ENCODE data around the gene SIN3B.

Gene SIN3B

DNA sequence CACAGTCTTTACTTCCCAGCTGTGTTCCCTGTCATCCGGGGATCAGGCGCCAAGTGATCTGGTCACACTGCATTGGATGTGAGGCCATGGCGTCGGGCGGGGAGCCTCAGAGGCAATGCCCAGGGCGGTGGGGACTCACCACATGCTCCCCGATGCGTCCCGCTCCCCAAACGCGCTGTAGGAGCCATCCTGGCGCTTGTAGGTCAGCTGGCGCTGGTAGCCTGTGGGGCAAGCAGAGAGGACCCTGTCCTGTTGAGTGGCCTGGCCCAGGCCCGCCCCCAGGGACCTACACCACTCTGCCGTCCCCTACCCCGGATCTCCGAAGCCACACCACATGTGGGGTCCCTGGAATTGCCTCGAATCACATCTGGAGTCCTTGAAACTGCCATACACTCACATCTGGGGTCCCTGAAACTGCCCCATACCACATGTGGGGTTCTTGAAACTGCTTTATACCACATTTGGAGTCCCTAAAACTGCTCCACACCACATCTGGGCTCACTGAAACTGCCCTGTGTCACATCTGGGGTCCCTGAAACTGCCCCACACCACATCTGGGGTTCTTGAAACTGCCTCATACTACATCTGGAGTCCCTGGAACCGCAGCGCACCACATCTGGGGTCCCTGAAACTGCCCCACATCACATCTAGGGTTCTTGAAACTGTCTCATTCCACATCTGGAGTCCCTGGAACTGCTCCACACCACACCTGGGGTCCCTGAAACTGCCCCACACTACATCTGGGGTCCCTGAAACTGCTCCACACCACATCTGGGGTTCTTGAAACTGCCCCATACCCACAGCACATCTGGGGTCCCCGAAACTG, 92.8 kb downstream of the SIN3B start:
- Histone ChIP-seq H3K27ac (ENCODE audit: low read depth, low read length) (no peak overlapping the region), H3K9ac (ENCODE audit: low read length) (no peak overlapping the region), H3K27me3 (ENCODE audit: control insufficient read depth in 1 of 2, insufficient read depth in 2 of 2, low read length in 2 of 2) (no peaks in the 10 kb centered on the region), H3K36me3 (ENCODE audit: insufficient read depth, low read length) (no peaks in the 10 kb centered on the region), H3K4me1 (ENCODE audit: insufficient read depth, low read length) (no peaks in the 10 kb centered on the region), H3K9me3 (ENCODE audit: low read length) (no peaks in the 10 kb centered on the region), H3K4me3 (ENCODE audit: low read depth in 1 of 2, low read length in 2 of 2) (no peak overlapping the region)

DNA sequence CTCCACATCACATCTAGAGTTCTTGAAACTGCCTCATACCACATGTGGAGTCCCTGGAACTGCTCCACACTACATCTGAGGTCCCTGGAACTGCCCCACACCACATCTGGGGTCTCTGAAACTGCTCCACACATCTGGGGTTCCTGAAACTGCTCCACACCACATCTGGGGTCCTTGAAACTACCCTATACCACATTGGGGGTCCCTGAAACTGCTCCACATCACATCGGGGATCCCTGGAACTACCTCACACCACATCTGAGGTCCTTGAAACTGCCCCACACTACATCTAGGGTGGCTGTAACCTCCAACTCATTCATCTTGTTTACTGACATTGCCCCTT, 93.4 kb downstream of the SIN3B start:
- no peak overlapping the region for H3K4me3 ChIP-seq (ENCODE audit: low read depth in 1 of 2, low read length in 2 of 2)
- no peaks in the 10 kb centered on the region for H3K4me1 ChIP-seq (ENCODE audit: insufficient read depth, low read length)
- no peaks in the 10 kb centered on the region for H3K36me3 ChIP-seq (ENCODE audit: insufficient read depth, low read length)
- H3K9ac ChIP-seq (ENCODE audit: low read length), result no peak overlapping the region
- no peaks in the 10 kb centered on the region for H3K9me3 ChIP-seq (ENCODE audit: low read length)
- no peak overlapping the region for H3K27ac ChIP-seq (ENCODE audit: low read depth, low read length)
- no peaks in the 10 kb centered on the region for H3K27me3 ChIP-seq (ENCODE audit: control insufficient read depth in 1 of 2, insufficient read depth in 2 of 2, low read length in 2 of 2)

DNA sequence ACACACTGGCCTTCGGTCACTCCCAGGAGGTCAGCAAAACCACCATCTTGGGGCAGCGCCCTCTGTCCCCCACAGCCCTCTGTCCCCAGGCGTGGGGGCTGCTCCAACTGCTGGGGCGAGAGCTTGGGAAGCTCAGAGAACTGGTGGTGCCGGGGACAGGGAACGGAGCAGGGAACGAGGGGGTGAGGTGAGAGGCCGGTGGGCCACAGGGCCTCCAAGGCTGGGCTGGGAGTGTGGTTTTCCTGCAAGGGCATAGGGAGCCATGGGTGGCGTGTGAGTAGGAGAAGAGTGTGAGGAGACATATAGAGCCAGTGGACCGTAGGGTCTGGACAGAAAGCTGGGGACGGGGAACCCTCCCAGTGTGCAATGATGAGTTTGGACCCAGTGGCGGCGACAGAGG, 93.8 kb downstream of the SIN3B start:
- H3K9ac ChIP-seq (ENCODE audit: low read length), result no peak overlapping the region
- H3K27ac ChIP-seq (ENCODE audit: low read depth, low read length), result no peak overlapping the region
- H3K4me1 ChIP-seq (ENCODE audit: insufficient read depth, low read length), result no peaks in the 10 kb centered on the region
- no peak overlapping the region for H3K4me3 ChIP-seq (ENCODE audit: low read depth in 1 of 2, low read length in 2 of 2)
- H3K36me3 ChIP-seq (ENCODE audit: insufficient read depth, low read length), result no peaks in the 10 kb centered on the region
- H3K27me3 ChIP-seq (ENCODE audit: control insufficient read depth in 1 of 2, insufficient read depth in 2 of 2, low read length in 2 of 2), result no peaks in the 10 kb centered on the region
- H3K9me3 ChIP-seq (ENCODE audit: low read length), result no peaks in the 10 kb centered on the region

DNA sequence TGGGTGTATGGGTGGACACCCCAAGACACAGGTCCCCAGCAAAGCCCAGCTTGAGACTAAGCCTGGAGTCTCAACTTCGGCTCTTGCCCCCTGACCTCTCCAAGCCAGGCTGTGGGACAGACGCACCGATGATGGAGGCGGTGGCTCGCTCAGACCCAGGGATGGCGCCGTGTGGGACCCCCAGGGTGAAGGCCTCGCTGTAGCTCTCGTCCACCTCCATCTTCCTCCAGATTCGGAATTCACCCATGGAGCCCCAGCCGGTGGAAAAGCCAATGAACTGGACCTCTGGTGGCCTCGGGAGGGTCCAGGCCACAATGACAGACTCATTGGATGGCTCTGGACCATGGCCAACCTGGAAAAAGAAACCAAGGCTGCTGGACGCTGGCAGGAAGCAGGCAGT, 98.7 kb downstream of the SIN3B start:
- no peaks in the 10 kb centered on the region for H3K36me3 ChIP-seq (ENCODE audit: insufficient read depth, low read length)
- H3K27ac ChIP-seq (ENCODE audit: low read depth, low read length), result no peak overlapping the region
- H3K27me3 ChIP-seq (ENCODE audit: control insufficient read depth in 1 of 2, insufficient read depth in 2 of 2, low read length in 2 of 2), result no peaks in the 10 kb centered on the region
- H3K9ac ChIP-seq (ENCODE audit: low read length), result no peak overlapping the region
- H3K4me1 ChIP-seq (ENCODE audit: insufficient read depth, low read length), result no peaks in the 10 kb centered on the region
- H3K4me3 ChIP-seq (ENCODE audit: low read depth in 1 of 2, low read length in 2 of 2), result no peak overlapping the region
- H3K9me3 ChIP-seq (ENCODE audit: low read length), result no peaks in the 10 kb centered on the region

DNA sequence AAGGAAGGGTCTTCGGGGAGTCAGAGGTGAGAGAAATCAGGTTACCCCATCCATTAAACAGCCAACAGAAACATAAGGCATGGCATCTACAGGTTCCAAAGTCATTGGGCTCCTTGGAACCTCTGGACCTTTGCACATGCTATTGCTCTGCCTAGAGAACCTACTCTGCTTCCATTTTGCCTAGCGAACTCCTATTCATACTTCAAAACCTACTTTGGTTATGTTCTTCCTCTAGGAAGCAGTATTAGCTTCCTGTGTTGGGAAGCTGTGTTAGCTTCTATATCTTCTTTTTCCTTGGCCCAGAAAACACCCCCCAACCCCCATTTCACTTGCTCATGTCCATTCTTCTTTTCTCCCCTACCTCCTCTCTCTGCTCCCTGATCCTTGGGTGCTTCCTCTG, 99.2 kb downstream of the SIN3B start:
- Histone ChIP-seq H3K9me3 (ENCODE audit: low read length) (no peaks in the 10 kb centered on the region), H3K4me1 (ENCODE audit: insufficient read depth, low read length) (no peaks in the 10 kb centered on the region), H3K27me3 (ENCODE audit: control insufficient read depth in 1 of 2, insufficient read depth in 2 of 2, low read length in 2 of 2) (no peaks in the 10 kb centered on the region), H3K27ac (ENCODE audit: low read depth, low read length) (no peak overlapping the region), H3K4me3 (ENCODE audit: low read depth in 1 of 2, low read length in 2 of 2) (no peak overlapping the region), H3K9ac (ENCODE audit: low read length) (no peak overlapping the region), H3K36me3 (ENCODE audit: insufficient read depth, low read length) (no peaks in the 10 kb centered on the region)

DNA sequence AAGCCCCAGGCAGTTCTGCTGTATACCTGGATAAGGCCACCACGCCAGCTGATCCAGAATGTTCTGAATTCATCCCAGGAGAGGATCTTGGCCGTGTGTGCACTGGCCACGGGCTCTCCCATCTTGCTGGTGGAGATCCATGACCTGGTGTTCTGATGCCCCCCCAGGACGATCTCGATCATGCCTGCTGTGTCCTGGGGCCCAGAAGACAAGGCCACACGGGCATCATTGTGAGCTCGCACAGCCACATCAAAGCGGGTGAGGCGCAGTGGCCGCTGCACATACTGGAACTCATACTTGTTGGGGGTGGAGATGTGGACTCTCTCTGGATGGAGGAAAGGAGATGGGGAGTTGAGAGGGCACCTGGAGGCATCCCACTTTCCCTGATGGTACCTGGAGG, 99.7 kb downstream of the SIN3B start:
- H3K27me3 ChIP-seq (ENCODE audit: control insufficient read depth in 1 of 2, insufficient read depth in 2 of 2, low read length in 2 of 2), result no peaks in the 10 kb centered on the region
- no peak overlapping the region for H3K27ac ChIP-seq (ENCODE audit: low read depth, low read length)
- H3K4me1 ChIP-seq (ENCODE audit: insufficient read depth, low read length), result no peaks in the 10 kb centered on the region
- H3K9me3 ChIP-seq (ENCODE audit: low read length), result no peaks in the 10 kb centered on the region
- H3K9ac ChIP-seq (ENCODE audit: low read length), result no peak overlapping the region
- H3K4me3 ChIP-seq (ENCODE audit: low read depth in 1 of 2, low read length in 2 of 2), result no peak overlapping the region
- H3K36me3 ChIP-seq (ENCODE audit: insufficient read depth, low read length), result no peaks in the 10 kb centered on the region
